Osteoblast (primary cell): ENCODE results near the gene PSME4. TPM values are rescaled to one million over a fixed set of nuclear protein-coding genes. Genes with fewer than 3 reads are reported as not detected.
A peak's percentile ranks its signal among the peaks of the same experiment; 100 is the strongest.

ENCODE experiments used
- DNase-seq: peaks from one replicate; pipeline ENCODE4 v3.0.0; 2011; ENCODE audit warnings: low spot score, mixed read lengths; ENCODE audit not compliant: insufficient read length; ENCODE audit errors: missing footprints
- H2AFZ ChIP-seq: 2 replicates; pipeline ENCODE4 v1.6.0; 2011; ENCODE audit warnings: mild to moderate bottlenecking, low read length
- H3K27ac ChIP-seq: 2 replicates; pipeline ENCODE4 v1.5.1; 2011; ENCODE audit warnings: mild to moderate bottlenecking, low read depth, low read length, moderate library complexity
- H3K27me3 ChIP-seq: 2 replicates; pipeline ENCODE4 v1.6.0; 2012; ENCODE audit warnings: mild to moderate bottlenecking, control low read depth, inconsistent platforms, low read length, moderate library complexity; ENCODE audit not compliant: insufficient read depth
- H3K36me3 ChIP-seq: 2 replicates; pipeline ENCODE4 v1.5.1; 2011; ENCODE audit warnings: mild to moderate bottlenecking, low read length, control low read depth, moderate library complexity; ENCODE audit not compliant: insufficient read depth
- H3K4me1 ChIP-seq: 2 replicates; pipeline ENCODE4 v1.5.1; 2011; ENCODE audit warnings: mild to moderate bottlenecking, low read length, control low read depth, moderate library complexity; ENCODE audit not compliant: insufficient read depth
- H3K4me2 ChIP-seq: 2 replicates; pipeline ENCODE4 v1.6.0; 2011; ENCODE audit warnings: mild to moderate bottlenecking, low read length; ENCODE audit not compliant: insufficient read depth
- H3K4me3 ChIP-seq: fragments of 200-600 bp; sonication (generic); 3 replicates; pipeline ENCODE4 v1.5.1; 2012; ENCODE audit warnings: mild to moderate bottlenecking, low read length, inconsistent platforms; ENCODE audit not compliant: insufficient read depth
- H3K79me2 ChIP-seq: 2 replicates; pipeline ENCODE4 v1.6.0; 2012; ENCODE audit warnings: mild to moderate bottlenecking, low read length, control low read depth, inconsistent platforms; ENCODE audit not compliant: insufficient read depth
- H3K9me3 ChIP-seq: 2 replicates; pipeline ENCODE4 v1.5.1; 2011; ENCODE audit warnings: low read depth, low read length, control low read depth
- H4K20me1 ChIP-seq: 2 replicates; pipeline ENCODE4 v1.6.0; 2012; ENCODE audit warnings: mild to moderate bottlenecking, low read length, control low read depth; ENCODE audit not compliant: insufficient read depth
- total RNA-seq: library from RNA; depleted of rRNA; stranded (reverse); fragments of >200 nt; gene quantifications from 2 replicates; pipeline ENCODE4 v1.2.3, GENCODE V29; 2012
- TF ChIP-seq, protein P1 (sequence below): IDR thresholded peaks from 2 replicates; pipeline ENCODE4 v1.5.1; 2011; ENCODE audit warnings: mild to moderate bottlenecking, low read depth, low read length, moderate library complexity; ENCODE audit errors: extremely low read depth

Gene PSME4
- total RNA-seq, 1 donor = 61.9 TPM

DNA sequence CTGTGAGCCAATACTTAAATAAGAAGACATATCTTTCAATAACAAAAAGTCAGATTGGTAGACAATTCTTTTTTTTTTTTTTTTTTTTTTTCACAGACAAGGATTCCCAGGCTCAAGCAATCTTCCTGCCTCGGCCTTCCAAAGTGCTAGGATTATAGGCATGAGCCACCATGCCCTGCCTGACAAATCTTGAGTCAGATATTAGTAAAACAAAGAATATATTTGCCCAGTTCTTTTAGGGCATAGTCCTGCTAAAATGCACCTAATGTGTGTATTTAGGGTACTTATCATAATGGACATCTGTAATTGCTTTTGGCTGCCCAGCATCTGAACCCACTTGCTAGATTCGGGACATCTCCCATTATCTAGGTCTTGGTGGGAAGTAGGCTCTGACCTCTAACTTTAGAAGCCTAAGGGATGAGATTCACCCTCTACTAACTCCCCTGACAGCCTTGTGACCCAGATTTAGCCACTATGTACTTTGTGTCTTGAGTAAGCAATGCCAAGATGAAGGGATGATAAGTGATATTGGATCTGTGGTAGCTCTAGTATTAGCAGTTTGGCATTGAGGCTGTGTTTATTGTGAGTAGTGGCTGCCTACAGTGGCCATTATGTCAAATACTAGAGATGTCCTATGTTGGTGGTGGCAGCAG lies 18.5 kb upstream of the PSME4 start:
- Histone ChIP-seq H3K4me2 (no peak overlapping the region), H2AFZ (no peak overlapping the region), H4K20me1 (no peaks in the 10 kb centered on the region), H3K4me1 (peaks cover 23% of the 10 kb centered on the region), H3K27me3 (no peaks in the 10 kb centered on the region), H3K9me3 (no peaks in the 10 kb centered on the region), H3K4me3 (no peak overlapping the region), H3K36me3 (no peaks in the 10 kb centered on the region), H3K27ac (peak overlapping the region; percentile 32), H3K79me2 (no peaks in the 10 kb centered on the region)
- TF ChIP-seq, protein P1, sequence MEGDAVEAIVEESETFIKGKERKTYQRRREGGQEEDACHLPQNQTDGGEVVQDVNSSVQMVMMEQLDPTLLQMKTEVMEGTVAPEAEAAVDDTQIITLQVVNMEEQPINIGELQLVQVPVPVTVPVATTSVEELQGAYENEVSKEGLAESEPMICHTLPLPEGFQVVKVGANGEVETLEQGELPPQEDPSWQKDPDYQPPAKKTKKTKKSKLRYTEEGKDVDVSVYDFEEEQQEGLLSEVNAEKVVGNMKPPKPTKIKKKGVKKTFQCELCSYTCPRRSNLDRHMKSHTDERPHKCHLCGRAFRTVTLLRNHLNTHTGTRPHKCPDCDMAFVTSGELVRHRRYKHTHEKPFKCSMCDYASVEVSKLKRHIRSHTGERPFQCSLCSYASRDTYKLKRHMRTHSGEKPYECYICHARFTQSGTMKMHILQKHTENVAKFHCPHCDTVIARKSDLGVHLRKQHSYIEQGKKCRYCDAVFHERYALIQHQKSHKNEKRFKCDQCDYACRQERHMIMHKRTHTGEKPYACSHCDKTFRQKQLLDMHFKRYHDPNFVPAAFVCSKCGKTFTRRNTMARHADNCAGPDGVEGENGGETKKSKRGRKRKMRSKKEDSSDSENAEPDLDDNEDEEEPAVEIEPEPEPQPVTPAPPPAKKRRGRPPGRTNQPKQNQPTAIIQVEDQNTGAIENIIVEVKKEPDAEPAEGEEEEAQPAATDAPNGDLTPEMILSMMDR = no peak
- DNase-seq = no peak

DNA sequence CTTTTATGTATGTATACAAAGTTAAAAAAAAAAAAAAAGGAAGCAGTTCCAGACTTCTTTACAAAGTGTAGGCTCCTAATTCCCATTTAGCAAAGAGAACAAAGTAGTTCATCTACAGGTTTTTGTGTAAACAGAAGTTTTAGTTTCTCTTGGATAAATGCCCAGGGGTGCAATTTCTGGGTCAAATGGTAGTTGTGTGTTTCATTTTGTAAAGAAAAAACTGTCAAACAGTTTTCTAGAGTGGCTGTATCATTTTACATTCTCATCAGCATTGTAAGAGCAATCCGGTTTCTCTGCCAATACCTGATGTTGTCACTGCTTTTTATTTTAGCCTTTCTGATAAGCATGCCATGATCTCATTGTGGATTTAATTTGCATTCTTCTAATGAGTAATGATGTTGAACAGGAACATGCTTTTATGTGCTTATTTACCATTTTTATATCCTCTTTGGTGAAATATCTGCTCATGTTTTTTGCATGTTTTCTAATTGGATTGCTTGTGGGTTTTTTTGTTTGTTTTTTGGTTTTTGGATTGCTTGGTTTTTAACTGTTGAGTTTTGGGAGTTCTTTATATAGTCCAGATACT lies 16.6 kb upstream of the PSME4 start:
- DNase-seq = no peak

DNA sequence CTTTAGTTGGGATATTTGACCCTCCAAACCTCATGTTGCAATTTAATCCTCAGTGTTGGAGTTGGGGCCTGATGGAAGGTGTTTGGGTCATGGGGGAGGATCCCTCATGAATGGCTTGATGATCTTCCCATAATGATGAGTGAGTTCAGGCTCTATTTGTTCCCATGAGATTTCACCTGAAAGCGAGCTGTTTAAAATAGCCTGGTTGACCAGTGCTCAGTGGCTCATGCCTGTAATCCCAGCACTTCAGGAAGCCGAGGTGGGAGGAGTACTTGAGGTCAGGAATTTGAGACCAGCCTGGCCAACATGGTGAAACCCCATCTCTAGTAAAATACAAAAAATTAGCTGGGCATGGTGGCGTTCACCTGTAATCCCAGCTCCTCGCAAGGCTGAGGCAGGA lies 14.9 kb upstream of the PSME4 start:
- TF ChIP-seq, protein P1 = no peak
- no peak overlapping the region for H3K4me3 ChIP-seq

More for the DNA sequence above, 16.6 kb upstream of the PSME4 start:
- Histone ChIP-seq H3K4me2 (no peak overlapping the region), H3K27ac (peak overlapping the region; percentile 30), H2AFZ (no peak overlapping the region), H3K9me3 (no peaks in the 10 kb centered on the region), H4K20me1 (no peaks in the 10 kb centered on the region), H3K79me2 (no peaks in the 10 kb centered on the region), H3K27me3 (no peaks in the 10 kb centered on the region), H3K4me1 (peaks cover 23% of the 10 kb centered on the region), H3K4me3 (no peak overlapping the region), H3K36me3 (peaks cover 7% of the 10 kb centered on the region)
- TF ChIP-seq, protein P1 = no peak

DNA sequence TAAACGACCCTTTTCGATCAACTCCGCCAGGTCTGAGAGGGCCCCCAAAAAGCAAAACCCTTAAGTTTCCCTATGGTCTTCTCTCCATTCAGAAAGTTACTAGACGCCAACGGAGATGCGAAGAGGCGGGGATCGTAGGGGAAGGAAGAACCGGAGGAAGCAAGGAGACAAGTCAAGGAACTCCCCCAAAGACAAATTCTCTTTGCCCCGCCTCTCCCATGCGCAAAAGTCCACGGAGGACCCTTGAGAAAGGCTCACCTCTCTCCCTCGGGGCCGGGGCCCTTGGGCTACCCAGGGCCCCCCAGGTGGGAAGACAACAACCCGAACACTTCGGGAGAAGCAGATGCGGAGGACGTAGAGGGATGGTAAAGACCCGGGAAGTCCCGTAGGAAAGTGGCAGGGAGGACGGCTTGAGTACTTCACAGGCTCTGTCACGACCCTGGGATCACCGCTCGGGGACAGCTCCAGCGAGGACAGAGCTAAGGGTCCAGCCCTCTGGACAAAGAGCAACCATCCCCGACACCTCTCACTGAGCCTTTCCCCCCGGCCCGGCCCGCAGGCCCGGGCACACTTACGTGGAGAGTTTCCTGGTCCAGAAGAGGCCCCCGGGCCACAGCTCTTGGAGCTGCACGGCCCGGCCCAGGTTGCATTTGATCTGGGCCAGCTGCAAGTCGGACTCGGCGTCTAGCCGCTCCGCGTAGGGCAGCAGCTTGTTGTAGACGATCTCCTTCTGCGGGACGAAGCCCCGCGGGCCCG lies 647 bp downstream of the PSME4 start:
- TF ChIP-seq, protein P1 = no peak
- Histone ChIP-seq H3K4me1 (peaks cover 15% of the 10 kb centered on the region), H3K27ac (peak overlapping the region; percentile 97), H4K20me1 (peaks cover 34% of the 10 kb centered on the region), H3K4me2 (peak overlapping the region; percentile 80), H2AFZ (peak overlapping the region; percentile 63), H3K9me3 (no peaks in the 10 kb centered on the region), H3K36me3 (peaks cover 9% of the 10 kb centered on the region), H3K79me2 (peaks cover 59% of the 10 kb centered on the region), H3K4me3 (peak overlapping the region; percentile 95), H3K27me3 (no peaks in the 10 kb centered on the region)
- peak; percentile 66 for DNase-seq

More for the DNA sequence above, 14.9 kb upstream of the PSME4 start:
- H4K20me1 ChIP-seq = no peaks in the 10 kb centered on the region
- H2AFZ ChIP-seq = no peak overlapping the region
- no peak overlapping the region for H3K27ac ChIP-seq
- no peaks in the 10 kb centered on the region for H3K27me3 ChIP-seq
- H3K79me2 ChIP-seq = no peaks in the 10 kb centered on the region
- H3K9me3 ChIP-seq = no peaks in the 10 kb centered on the region
- no peak for DNase-seq
- no peak overlapping the region for H3K4me2 ChIP-seq
- peaks cover 7% of the 10 kb centered on the region for H3K36me3 ChIP-seq
- peaks cover 23% of the 10 kb centered on the region for H3K4me1 ChIP-seq
